ENCODE measurements around the gene ATG2A. TPM values are rescaled to one million over a fixed set of nuclear protein-coding genes. Genes with fewer than 3 reads are reported as not detected.

The ATG2A gene
- polyA plus RNA-seq, 3 donors, result 2.6 to 24.9 (median 4.0) TPM

GRCh38 chr11:64891215-64891848 lies 25.7 kb downstream of the ATG2A start:
- no peaks in the 10 kb centered on the region for H3K9me3 Mint-ChIP-seq
- WGBS (ENCODE audit: insufficient coverage), result 97% methylated on average over 23 of the region's 25 CpGs
- Histone ChIP-seq H2AFZ (ENCODE audit: insufficient read depth, low read depth, low read length, poor library complexity, severe bottlenecking) (no peak overlapping the region), H3K4me3 (replicated peaks in 1 of 3; ENCODE audit: low read depth in 2 of 3, low read length in 3 of 3) (no peak overlapping the region), H3K4me2 (replicated peaks; ENCODE audit: extremely low read depth, low read length, poor library complexity, severe bottlenecking) (no peak overlapping the region), H3K9me3 (replicated peaks in 1 of 2; ENCODE audit: control insufficient read depth in 1 of 2, insufficient read depth in 1 of 2, low read length in 2 of 2) (no peaks in the 10 kb centered on the region), H4K20me1 (ENCODE audit: insufficient read depth, low read length) (peaks cover 6% of the 10 kb centered on the region), H3K4me1 (ENCODE audit: control insufficient read depth in 1 of 2, insufficient read depth in 2 of 2, low read length in 2 of 2) (peaks cover 32 to 37% of the 10 kb centered on the region in 2 donors), H3K9ac (ENCODE audit: insufficient read depth, low read length, poor library complexity, severe bottlenecking) (no peak overlapping the region), H3K27ac (ENCODE audit: low read depth in 1 of 2, low read length in 2 of 2) (no peak overlapping the region), H3K27me3 (ENCODE audit: control insufficient read depth in 2 of 2, insufficient read depth in 2 of 2, low read length in 2 of 2) (no peaks in the 10 kb centered on the region), H3K36me3 (replicated peaks in 1 of 2; ENCODE audit: control insufficient read depth in 1 of 2, insufficient read depth in 2 of 2, low read length in 2 of 2) (peaks cover 13 to 17% of the 10 kb centered on the region in 2 donors), H3K79me2 (ENCODE audit: insufficient read depth, low read length) (no peaks in the 10 kb centered on the region)
- peaks cover 4 to 7% (median 5%) of the 10 kb centered on the region in 3 donors for H3K27me3 Mint-ChIP-seq (ENCODE audit: low read depth in 3 of 3)
- intact Hi-C loops (cut with micrococcal nuclease), result no loop called here
- no peak for TF ChIP-seq CTCF (IDR thresholded peaks at IDR 0.05)
- H3K4me1 Mint-ChIP-seq, result peaks cover 26% of the 10 kb centered on the region
- DNase-seq, result no peak
- no peak overlapping the region for H3K4me3 Mint-ChIP-seq
- H3K36me3 Mint-ChIP-seq, result peaks cover 11 to 12% of the 10 kb centered on the region in 2 donors
- H3K27ac Mint-ChIP-seq, result no peak overlapping the region

GRCh38 chr11:64890522-64890939 lies 26.5 kb downstream of the ATG2A start:
- Mint-ChIP-seq H3K4me1 (peaks cover 33% of the 10 kb centered on the region), H3K36me3 (peaks cover 4 to 5% of the 10 kb centered on the region in 2 donors)

More at GRCh38 chr11:64890522-64890939, 26.5 kb downstream of the ATG2A start:
- H3K9ac ChIP-seq (ENCODE audit: insufficient read depth, low read length, poor library complexity, severe bottlenecking), result no peak overlapping the region
- DNase-seq, result no peak
- H3K27me3 ChIP-seq (ENCODE audit: control insufficient read depth in 2 of 2, insufficient read depth in 2 of 2, low read length in 2 of 2), result no peaks in the 10 kb centered on the region
- peaks cover 7 to 9% of the 10 kb centered on the region in 2 donors for H3K36me3 ChIP-seq (replicated peaks in 1 of 2; ENCODE audit: control insufficient read depth in 1 of 2, insufficient read depth in 2 of 2, low read length in 2 of 2)
- intact Hi-C loops (cut with micrococcal nuclease), result no loop called here
- peaks cover 40 to 45% of the 10 kb centered on the region in 2 donors for H3K4me1 ChIP-seq (ENCODE audit: control insufficient read depth in 1 of 2, insufficient read depth in 2 of 2, low read length in 2 of 2)
- no peak for TF ChIP-seq CTCF (IDR thresholded peaks at IDR 0.05)
- no peak overlapping the region for H2AFZ ChIP-seq (ENCODE audit: insufficient read depth, low read depth, low read length, poor library complexity, severe bottlenecking)
- H3K4me3 Mint-ChIP-seq, result peak overlapping the region in 1 of 2 donors; percentile 37
- H3K79me2 ChIP-seq (ENCODE audit: insufficient read depth, low read length), result no peaks in the 10 kb centered on the region
- peak overlapping the region in 1 of 7 donors; percentile 40 for H3K27ac Mint-ChIP-seq
- no peaks in the 10 kb centered on the region for H3K9me3 ChIP-seq (replicated peaks in 1 of 2; ENCODE audit: control insufficient read depth in 1 of 2, insufficient read depth in 1 of 2, low read length in 2 of 2)
- H4K20me1 ChIP-seq (ENCODE audit: insufficient read depth, low read length), result peaks cover 6% of the 10 kb centered on the region
- peaks cover 4 to 7% (median 5%) of the 10 kb centered on the region in 3 donors for H3K27me3 Mint-ChIP-seq (ENCODE audit: low read depth in 3 of 3)
- H3K4me3 ChIP-seq (replicated peaks in 1 of 3; ENCODE audit: low read depth in 2 of 3, low read length in 3 of 3), result no peak overlapping the region
- no peak overlapping the region for H3K4me2 ChIP-seq (replicated peaks; ENCODE audit: extremely low read depth, low read length, poor library complexity, severe bottlenecking)
- H3K9me3 Mint-ChIP-seq, result no peaks in the 10 kb centered on the region
- WGBS (ENCODE audit: insufficient coverage), result 98% methylated on average over 4 of the region's 7 CpGs
- no peak overlapping the region for H3K27ac ChIP-seq (ENCODE audit: low read depth in 1 of 2, low read length in 2 of 2)
